Stimulated activated CD4-positive, alpha-beta T cell treated with anti-CD3 and anti-CD28 coated beads, Interleukin-4, amount 100 ng/mL, for 1 hour (primary cell): ENCODE data around the gene ALG6.
"Not testable (repeated sequence)": the region's sequence is repeated elsewhere in the genome, so short reads cannot be mapped to it uniquely, and the experiment has no call there.

Source experiments
- DNase-seq: peaks from one replicate; pipeline ENCODE4 v3.0.0-alpha.2; 2020

The ALG6 gene

GRCh38 chr1:63328781-63329180 lies 38.6 kb upstream of the ALG6 start:
- no peak for DNase-seq

DNA sequence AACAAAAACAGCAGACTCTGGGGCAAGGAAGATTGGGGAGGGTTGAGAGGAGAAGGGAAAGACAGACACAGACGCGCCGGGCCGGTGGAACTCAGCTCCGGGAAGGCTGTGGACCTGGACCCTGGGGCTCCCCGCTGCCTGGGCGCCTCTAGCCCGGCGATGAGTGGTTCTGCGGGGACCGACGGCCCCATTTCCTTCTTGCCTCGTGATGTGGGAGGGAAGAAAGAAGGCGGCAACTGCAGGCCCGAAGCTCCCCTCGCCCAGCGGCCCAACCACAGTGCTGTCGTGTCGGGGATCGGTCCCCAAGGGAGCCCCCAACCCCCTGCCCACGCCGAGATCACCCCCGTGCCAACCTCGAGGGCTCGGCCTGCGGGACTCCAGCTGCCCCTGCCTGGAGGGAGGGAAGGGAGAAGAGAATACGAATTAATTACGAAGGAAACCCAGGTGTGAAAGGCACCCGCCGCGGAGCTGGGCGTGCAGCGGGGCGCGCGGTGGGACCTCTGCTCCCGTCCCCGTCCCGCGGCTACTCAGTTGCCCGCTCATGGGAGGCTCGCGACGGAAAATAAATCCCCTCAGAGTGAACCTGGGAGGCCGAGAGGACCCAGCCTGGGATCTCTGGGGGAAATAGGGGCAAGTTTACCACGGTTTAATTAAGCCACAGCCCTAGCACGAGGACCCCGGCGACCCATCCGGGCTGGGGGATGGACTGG lies 37.7 kb upstream of the ALG6 start:
- DNase-seq, result no peak

GRCh38 chr1:63330331-63330916 lies 37.0 kb upstream of the ALG6 start:
- DNase-seq, result no peak

DNA sequence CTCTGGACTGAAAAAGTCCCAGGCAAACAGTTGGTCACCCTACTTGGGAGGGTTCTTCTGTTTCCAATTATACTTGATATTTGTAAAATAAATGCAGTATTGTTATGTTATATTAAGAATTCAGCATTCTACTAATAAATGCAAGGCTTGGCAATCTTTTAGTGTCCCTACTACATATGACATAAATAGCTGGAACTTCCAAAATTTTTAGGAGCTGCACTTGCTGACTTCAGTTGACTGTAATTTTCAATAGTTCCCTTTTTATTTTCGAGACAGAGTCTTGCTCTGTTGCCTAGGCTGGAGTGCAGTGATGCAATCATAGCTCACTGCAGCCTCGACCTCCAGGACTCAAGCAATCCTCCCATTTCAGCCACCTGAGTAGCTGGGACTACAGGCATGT lies 25.0 kb upstream of the ALG6 start:
- no peak for DNase-seq

DNA sequence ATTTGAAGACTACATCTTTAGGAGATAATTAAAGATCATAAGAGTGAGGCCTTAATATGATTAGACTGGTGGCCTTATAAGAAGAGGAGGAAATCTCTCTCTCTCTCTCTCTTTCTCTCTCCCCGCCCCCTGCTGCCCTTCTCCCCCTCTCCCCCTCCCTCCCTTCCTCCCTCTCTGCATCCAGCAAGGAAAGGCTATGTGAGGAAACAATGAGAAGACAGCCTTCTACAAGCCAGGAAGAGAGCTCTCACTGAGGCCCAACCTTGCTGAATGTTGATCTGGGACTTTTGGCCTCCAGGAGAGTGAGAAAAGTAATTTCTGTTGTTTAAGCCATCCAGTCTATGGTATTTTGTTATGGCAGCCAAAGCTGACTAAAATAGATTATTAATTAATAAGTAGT lies 23.5 kb upstream of the ALG6 start:
- DNase-seq, result no peak

- no peak for DNase-seq
Measured at GRCh38 chr1:63350320-63350719, 17.1 kb upstream of the ALG6 start.

DNA sequence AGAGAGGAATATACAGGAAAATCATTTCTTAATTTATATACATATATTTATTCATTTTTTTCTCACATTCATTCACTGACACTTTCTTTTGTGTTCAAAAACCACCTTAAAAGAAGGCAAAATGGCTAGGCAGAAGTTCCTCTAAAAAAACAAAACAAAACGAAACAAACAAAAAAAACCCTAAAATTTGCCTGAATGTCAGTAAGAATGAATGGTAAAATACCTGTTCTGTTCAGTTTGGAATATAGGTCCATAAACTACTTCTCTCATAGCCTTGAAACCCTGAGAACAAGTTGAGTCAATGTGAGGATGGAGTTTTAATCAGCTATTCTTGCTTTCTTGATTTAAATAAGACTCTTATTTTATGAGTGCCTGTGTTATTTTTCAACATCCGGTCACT lies 14.7 kb upstream of the ALG6 start:
- no peak for DNase-seq

- DNase-seq, result not testable (repeated sequence)
Measured at GRCh38 chr1:63356234-63356633, 11.2 kb upstream of the ALG6 start.

DNA sequence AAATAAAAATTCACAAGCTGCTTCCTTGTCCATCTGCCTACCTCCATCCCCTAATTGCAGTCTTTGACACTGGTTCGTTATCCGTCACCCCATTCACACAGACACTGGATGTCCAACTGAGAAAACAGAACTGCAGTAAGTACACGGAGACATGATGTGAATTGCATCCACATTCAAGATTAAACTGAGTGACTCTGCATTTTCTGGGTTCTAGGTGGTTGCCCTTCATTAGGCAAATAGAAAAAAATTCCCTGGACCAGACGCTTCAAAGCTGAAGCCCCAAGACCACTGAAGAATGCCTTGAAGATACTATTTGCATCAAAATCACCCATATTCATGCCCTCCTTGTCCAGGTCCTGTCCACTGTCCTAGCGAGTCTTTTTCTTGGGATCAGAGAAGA lies 7.9 kb upstream of the ALG6 start:
- DNase-seq, result no peak

DNA sequence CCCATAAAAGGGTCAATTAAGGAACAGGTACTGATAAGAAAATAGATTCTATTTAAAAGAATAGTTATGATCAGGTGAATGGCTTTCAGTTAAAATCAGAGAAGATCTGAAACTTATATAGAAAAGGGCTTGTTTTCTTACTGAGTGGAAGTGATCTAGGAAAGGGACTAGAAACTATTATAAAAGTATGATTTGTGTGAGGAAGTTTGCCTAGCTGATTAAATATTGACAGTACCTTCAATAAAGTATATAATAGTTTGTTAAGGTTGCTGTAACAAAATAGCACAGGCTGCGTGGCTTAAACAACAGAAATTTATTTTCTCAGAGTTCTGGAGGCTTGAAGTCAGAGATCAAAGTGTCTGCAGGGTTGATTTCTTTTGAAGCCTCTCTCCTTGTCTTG lies 5.4 kb upstream of the ALG6 start:
- no peak for DNase-seq

- DNase-seq, result no peak
Measured at GRCh38 chr1:63362578-63362977, 4.8 kb upstream of the ALG6 start.

DNA sequence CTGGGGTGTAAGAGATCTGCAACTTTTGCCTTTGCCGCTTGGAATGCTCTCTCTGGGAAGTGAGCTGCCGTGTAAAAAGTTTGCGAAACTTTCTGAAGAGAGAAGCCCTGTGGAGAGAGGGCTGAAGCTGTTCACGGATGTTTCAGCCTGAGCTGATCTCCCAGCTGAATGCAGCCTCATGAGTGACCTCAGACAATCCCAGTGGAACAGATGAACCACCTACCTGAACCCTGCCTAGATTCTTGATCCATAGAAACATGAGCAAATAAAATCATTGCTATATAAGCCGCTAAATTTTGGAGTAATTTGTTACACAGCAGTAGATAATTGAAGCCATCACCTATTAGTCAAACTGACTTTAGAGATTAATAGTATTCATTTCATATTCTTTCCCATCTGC lies 4.4 kb upstream of the ALG6 start:
- no peak for DNase-seq

GRCh38 chr1:63366908-63367214 lies 566 bp upstream of the ALG6 start:
- DNase-seq, result no peak

GRCh38 chr1:63368131-63368530 lies 704 bp downstream of the ALG6 start:
- DNase-seq, result no peak

GRCh38 chr1:63379583-63379982 lies 12.2 kb downstream of the ALG6 start:
- DNase-seq, result no peak

GRCh38 chr1:63381741-63382140 lies 14.3 kb downstream of the ALG6 start:
- no peak for DNase-seq

DNA sequence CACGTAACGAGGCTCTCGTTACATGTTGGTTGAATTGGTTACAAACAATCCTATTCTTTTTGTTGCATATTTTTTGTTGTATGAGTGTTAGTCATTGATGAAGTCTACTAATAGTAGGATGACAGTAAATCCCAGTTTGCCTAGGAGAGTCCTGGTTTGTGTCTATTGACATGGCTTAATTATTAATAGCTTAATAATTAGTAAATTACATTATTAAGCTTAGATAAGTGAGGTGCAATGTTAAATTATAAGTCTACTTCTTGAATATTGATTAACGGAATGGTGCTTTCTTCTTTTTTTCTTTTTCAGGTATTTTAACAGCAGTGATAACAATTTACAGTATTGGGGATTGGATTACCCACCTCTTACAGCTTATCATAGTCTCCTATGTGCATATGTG lies 34.5 kb downstream of the ALG6 start:
- no peak for DNase-seq

- no peak for DNase-seq
Measured at GRCh38 chr1:63403386-63403785, 36.0 kb downstream of the ALG6 start.

GRCh38 chr1:63405021-63405420 lies 37.6 kb downstream of the ALG6 start:
- DNase-seq, result no peak

- DNase-seq, result no peak
Measured at GRCh38 chr1:63405987-63406386, 38.6 kb downstream of the ALG6 start.

GRCh38 chr1:63407002-63407401 lies 39.6 kb downstream of the ALG6 start:
- DNase-seq, result no peak

DNA sequence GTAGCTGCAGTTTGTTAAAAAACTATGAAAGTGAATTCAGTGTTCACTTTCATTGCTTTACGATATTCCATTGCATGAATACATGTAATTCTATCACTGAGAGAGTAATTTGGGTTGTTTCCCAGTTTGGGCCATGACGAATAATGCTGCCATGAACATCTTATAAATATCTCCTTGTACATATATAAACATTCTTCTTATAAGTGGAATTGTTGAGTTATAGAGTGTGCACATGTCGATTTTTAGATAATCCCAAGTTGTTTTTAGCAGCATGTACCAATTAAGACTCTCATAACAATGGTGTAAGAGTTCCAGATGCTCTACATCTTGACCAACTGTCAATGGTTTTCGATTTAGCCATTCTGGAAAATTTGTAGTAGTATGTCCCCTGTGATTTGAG lies 40.9 kb downstream of the ALG6 start:
- DNase-seq, result no peak

- DNase-seq, result no peak
Measured at GRCh38 chr1:63411066-63411465, 43.6 kb downstream of the ALG6 start.

GRCh38 chr1:63413394-63413793 lies 46.0 kb downstream of the ALG6 start:
- DNase-seq, result no peak

- DNase-seq, result no peak
Measured at GRCh38 chr1:63414691-63415365, 47.4 kb downstream of the ALG6 start.
